Endometrial microvascular endothelial cells (primary cell): ENCODE measurements around the gene CD177. TPM values are rescaled to one million over a fixed set of nuclear protein-coding genes. Genes with fewer than 3 reads are reported as not detected.

Source experiments
- total RNA-seq: library from RNA; depleted of rRNA; stranded (reverse); fragments of >200 nt; gene quantifications from one replicate; pipeline ENCODE4 v1.2.3, GENCODE V29; 2015; ENCODE audit errors: inconsistent ontology term

Gene CD177
- total RNA-seq, 1 donor from 2014 or later: 0.46 TPM

Other genes with a start within 250 kb of the CD177 start
- gene PSG5, start 167.2 kb upstream of the CD177 start, total RNA-seq: 1.4 TPM
- 15.1 TPM for gene PSG4, start 148.0 kb upstream of the CD177 start, total RNA-seq
- 5.5 TPM for gene PSG9, start 84.2 kb upstream of the CD177 start, total RNA-seq
- not detected for gene TEX101, start 61.2 kb downstream of the CD177 start, total RNA-seq
- gene LYPD3, start 111.9 kb downstream of the CD177 start, total RNA-seq: not detected
- 4.4 TPM for gene PHLDB3, start 151.1 kb downstream of the CD177 start, total RNA-seq
- 52.6 TPM for gene ETHE1, start 173.5 kb downstream of the CD177 start, total RNA-seq
- gene ZNF575, start 179.5 kb downstream of the CD177 start, total RNA-seq: not detected
- 51.9 TPM for gene XRCC1, start 221.8 kb downstream of the CD177 start, total RNA-seq
- 1.9 TPM for gene PINLYP, start 222.1 kb downstream of the CD177 start, total RNA-seq
- gene IRGQ, start 242.4 kb downstream of the CD177 start, total RNA-seq: 15.0 TPM
- 22.5 TPM for gene ZNF576, start 242.9 kb downstream of the CD177 start, total RNA-seq